Endometrial microvascular endothelial cells (primary cell): Measurements from ENCODE around the gene GTF2IRD2. TPM values are rescaled to one million over a fixed set of nuclear protein-coding genes. Genes with fewer than 3 reads are reported as not detected.
"Not testable (repeated sequence)": the region's sequence is repeated elsewhere in the genome, so short reads cannot be mapped to it uniquely, and the experiment has no call there.

Source experiments
- in situ Hi-C: cut with HindIII; loops from 2 replicates; pipeline ENCODE4 v1.10.0; 2017; ENCODE audit warnings: low sequenced_read_pairs, low pct_unique_long_range_greater_than_20kb; ENCODE audit errors: inconsistent ontology term
- total RNA-seq: library from RNA; depleted of rRNA; stranded (reverse); fragments of >200 nt; gene quantifications from one replicate; pipeline ENCODE4 v1.2.3, GENCODE V29; 2015; ENCODE audit errors: inconsistent ontology term

Gene GTF2IRD2
- 8.5 TPM for total RNA-seq

- in situ Hi-C loops, result not testable (repeated sequence)
These were observed at the start of gene GTF2IRD2 for GRCh38 chr7:74850833-74851721. TSS of gene GTF2IRD2 (minus strand) at chr7:74851605. CDS start at chr7:74836378, 15,227 bp downstream.

DNA sequence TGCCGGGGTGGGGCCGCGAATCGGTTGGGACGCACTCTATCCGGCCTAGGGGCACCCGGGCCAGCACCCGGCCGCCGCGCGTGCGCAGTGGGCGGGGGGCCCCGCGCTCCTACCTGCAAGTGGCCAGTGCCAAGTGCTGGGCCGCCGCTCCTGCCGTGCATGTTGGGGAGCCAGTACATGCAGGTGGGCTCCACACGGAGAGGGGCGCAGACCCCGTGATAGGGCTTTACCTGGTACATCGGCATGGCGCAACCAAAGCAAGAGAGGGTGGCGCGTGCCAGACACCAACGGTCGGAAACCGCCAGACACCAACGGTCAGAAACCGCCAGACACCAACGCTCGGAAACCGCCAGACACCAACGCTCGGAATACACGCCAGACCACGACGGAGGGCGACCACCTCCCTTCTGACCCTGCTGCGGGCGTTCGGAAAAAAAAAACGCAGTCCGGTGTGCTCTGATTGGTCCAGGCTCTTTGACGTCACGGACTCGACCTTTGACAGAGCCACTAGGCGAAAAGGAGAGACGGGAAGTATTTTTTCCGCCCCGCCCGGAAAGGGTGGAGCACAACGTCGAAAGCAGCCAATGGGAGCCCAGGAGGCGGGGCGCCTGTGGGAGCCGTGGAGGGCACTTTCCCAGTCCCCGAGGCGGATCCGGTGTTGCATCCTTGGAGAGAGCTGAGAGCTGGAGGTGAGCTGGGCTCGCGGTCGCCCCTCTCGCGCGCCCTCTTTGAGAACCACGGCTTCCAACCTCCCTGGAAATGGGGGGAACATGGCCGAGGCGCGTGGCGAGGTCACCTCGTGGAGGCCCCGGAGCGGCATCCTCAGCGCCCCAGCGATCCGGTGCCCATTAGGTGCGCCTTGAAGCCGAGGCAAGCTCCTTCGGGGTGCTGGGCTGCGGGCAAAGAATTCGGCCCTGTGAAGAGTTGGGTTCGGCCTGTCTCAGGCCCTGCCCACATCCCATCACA, 39.0 kb upstream of the GTF2IRD2 start:
- in situ Hi-C loops, result not testable (repeated sequence)

- in situ Hi-C loops, result not testable (repeated sequence)
These were observed 38.2 kb upstream of the GTF2IRD2 start for GRCh38 chr7:74889518-74890129.

DNA sequence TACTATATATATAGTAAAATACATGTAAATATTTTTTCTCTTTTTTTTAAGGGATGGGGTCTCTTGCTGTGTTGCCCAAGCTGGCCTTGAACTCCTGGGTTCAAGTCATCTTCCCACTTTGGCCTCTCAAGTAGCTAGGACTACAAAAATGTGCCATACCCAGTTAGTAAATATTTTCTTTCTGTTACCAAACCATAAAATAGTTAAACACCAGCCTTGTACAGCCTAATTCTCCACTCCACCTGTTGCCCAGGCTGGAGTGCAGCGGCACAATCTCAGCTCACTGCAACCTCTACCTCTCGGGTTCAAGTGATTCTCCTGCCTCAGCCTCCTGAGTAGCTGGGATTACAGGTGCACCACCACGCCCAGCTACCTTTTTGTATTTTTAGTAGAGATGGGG, 33.9 kb upstream of the GTF2IRD2 start:
- in situ Hi-C loops, result not testable (repeated sequence)

GRCh38 chr7:74882110-74882509, 30.7 kb upstream of the GTF2IRD2 start:
- in situ Hi-C loops, result not testable (repeated sequence)

DNA sequence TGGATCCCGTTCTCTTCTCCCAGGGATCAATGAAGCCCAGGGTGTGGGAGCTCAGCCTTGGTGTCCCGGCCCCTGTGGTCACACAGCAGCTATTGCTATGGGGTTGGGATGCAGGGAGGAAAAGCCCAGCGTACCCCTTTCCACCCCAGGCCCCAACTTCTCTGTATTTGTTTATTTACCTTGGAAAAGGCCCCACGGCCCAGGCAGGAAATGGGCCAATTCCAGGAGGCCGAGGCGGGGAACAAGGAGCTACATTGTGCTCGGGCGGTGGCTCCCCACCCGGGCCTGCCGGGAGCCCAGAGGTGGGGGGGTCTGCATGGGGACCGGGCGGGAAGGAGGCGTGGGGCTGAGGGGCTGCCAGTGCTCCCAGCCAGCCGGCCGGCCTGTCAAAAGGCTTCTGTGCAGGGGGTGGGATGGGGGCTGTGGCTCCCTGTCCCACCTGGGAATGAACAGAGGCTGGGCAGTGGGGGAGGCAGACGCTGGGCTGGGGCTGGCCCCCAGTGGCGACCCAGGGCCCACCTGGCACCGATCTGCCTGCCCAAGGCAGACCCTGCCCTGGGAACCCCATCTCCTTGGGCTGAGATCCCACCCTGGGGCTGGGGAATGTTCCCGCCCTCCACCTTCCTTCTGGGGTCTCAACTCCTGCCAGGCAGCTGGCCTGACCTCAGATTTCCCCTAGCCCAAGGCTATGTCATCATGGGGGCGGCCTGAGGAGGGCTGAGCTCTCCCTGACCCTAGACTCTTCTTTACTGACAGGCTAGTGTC, 23.5 kb upstream of the GTF2IRD2 start:
- in situ Hi-C loops, result not testable (repeated sequence)

DNA sequence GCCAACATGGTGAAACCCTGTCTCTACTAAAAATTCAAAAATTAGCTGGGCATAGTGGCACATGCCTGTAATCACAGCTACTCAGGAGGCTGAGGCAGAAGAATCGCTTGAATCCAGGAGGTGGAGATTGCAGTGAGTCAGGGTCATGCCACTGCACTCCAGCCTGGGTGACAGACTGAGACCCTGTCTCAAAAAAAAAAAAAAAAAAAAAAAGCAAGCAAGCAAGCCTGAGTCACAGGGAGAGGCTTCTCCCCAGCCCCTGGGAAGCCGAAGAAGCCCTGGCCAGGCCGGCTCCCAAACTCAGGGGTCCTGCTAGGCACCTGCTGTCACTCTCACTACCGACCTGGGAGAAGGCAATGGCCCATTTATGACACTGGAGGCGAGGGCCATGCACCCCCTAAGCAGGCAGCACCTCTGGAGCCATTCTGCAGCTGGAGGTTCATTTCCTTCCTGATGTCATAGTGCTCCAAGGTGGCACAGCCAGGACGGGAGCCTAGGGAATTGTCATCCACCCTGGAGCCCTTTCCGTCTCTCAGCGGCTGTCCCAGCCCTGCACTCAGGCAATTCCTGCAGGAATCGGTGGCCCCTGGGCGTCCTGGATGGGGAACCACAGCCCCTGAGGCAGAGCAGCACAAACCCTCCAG, 22.8 kb upstream of the GTF2IRD2 start:
- in situ Hi-C loops, result not testable (repeated sequence)

GRCh38 chr7:74872542-74872941, 21.1 kb upstream of the GTF2IRD2 start:
- in situ Hi-C loops, result not testable (repeated sequence)

GRCh38 chr7:74865777-74866176, 14.4 kb upstream of the GTF2IRD2 start:
- in situ Hi-C loops, result not testable (repeated sequence)

GRCh38 chr7:74849853-74850252, 1.6 kb downstream of the GTF2IRD2 start:
- in situ Hi-C loops, result not testable (repeated sequence)

DNA sequence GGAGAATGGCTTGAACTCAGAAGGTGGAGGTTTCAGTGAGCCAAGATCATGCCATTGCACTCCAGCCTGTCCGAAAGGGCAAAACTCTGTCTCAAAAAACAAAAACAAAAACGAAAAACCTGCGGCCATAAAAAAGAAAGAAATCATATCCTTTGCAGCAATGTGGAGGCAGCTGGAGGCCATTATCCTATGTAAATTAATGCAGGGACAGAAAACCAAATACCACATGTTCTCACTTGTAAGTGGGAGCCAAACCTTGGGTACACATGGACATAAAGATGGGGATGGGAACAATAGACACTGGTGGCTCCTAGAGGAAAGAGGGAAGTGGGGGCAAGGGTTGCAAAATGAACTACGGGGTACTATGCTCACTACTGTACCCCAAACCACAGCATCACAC, 21.0 kb downstream of the GTF2IRD2 start:
- in situ Hi-C loops, result not testable (repeated sequence)

DNA sequence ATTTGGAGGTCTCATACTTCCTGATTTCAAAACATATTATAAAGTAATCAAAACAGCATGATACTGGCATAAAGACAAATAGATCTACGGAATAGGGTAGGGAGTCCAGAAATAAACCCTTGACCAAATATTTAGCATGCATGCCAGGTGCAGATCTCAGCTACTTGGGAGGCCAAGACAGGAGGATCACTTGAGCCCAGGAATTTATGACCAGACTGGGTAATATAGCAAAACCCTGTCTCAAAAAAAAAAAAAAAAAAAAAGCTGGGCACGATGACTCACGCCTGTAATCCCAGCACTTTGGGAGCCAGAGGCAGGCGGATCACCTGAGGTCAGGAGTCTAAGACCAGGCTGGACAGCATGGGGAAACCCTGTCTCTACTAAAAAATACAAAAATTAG, 21.4 kb downstream of the GTF2IRD2 start:
- in situ Hi-C loops, result not testable (repeated sequence)

DNA sequence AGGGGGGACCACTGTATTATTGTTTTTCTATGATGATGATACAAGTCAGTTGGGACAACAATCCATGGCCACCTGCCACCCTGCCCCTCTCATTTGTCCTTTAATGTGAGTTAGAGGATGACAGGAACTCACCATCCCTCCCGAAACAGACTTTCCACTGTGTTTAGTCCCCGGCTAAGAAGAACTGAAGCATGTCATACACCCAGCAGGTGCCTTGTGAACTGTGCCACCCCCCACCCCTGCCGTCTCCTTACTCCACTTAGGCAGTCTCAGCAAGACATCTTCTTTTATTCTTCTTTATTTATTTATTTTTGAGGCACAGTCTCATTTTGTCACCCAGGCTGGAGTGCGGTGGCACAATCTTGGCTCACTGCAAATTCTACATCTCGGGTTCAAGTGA, 30.1 kb downstream of the GTF2IRD2 start:
- in situ Hi-C loops, result not testable (repeated sequence)

- in situ Hi-C loops, result not testable (repeated sequence)
These were observed 31.1 kb downstream of the GTF2IRD2 start for GRCh38 chr7:74820146-74820805.

GRCh38 chr7:74815882-74816281, 35.5 kb downstream of the GTF2IRD2 start:
- in situ Hi-C loops, result not testable (repeated sequence)

DNA sequence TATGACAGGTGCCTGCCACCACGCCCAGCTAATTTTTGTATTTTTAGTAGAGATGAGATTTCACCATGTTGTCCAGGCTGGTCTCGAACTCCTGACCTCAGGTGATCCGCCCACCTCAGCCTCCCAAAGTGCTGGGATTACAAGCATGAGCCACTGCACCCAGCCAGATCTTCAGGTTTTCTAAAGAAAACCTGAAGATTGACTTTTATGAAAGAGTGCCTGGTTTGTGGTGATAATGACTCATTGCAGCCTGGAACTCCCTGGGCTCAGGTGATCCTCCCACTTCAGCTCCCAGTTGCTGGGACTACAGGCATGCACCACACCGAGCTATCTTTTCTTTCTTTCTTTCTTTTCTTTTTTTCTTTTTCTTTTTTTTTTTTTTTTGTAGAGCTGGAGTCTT, 52.8 kb downstream of the GTF2IRD2 start:
- in situ Hi-C loops, result not testable (repeated sequence)

DNA sequence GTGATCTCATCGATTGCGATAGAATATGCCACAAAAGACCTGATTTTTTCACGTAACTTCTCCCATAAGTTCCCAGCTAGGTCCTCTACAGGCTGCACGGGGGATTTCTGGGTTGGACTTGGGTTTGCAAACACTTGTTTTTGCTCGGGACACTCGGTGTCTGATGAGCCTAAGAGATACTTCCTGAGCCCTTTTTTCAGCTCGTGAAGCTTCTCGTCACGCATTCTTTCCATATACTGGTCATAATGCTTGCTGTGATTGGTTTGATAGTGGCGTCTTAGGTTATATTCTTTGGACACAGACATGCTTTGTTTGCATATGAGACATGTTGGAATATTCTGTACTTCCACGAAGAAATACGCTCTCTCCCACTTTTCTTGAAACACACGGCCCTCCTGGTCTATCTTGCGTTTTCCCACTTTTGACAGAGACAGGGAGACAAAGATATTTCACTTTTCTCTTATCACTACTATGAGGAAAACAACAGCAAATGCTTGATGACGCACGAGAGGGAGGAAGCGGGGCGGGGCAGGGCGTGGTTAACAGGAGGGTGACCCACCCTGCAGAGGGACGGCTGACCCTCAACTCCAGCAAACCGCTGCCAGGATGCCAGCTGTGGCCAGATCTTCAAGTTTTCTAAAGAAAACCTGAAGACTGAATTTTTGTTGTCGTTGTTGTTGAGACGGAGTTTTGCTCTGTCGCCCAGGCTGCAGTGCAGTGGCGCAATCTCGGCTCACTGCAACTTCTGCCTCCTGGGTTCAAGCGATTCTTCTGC, 53.4 kb downstream of the GTF2IRD2 start:
- in situ Hi-C loops, result not testable (repeated sequence)
